GM21360 (cell line): Measurements from ENCODE around the gene PCED1B.

Source experiments
- ATAC-seq: cut with Tn5 transposase; IDR thresholded peaks from one replicate; pipeline ENCODE4 v1.9.1; 2021; ENCODE audit warnings: mild to moderate bottlenecking, moderate library complexity; ENCODE audit not compliant: unreplicated experiment

The PCED1B gene

GRCh38 chr12:47224563-47225133 is 145.2 kb downstream of the PCED1B start:
- no peak for ATAC-seq

- ATAC-seq, result no peak
These were observed 145.9 kb downstream of the PCED1B start for GRCh38 chr12:47225356-47225755.

GRCh38 chr12:47226199-47226598 is 146.8 kb downstream of the PCED1B start:
- no peak for ATAC-seq

- no peak for ATAC-seq
These were observed 149.4 kb downstream of the PCED1B start for GRCh38 chr12:47228802-47229201.

- no peak for ATAC-seq
These were observed 152.0 kb downstream of the PCED1B start for GRCh38 chr12:47231456-47231855.

GRCh38 chr12:47234576-47235141 is 155.2 kb downstream of the PCED1B start:
- ATAC-seq, result no peak

GRCh38 chr12:47235258-47236040 is 156.0 kb downstream of the PCED1B start:
- no peak for ATAC-seq

GRCh38 chr12:47236109-47236714 is 156.8 kb downstream of the PCED1B start:
- no peak for ATAC-seq

GRCh38 chr12:47237751-47238211 is 158.4 kb downstream of the PCED1B start:
- ATAC-seq, result no peak

- no peak for ATAC-seq
These were observed 159.3 kb downstream of the PCED1B start for GRCh38 chr12:47238669-47239114.

- no peak for ATAC-seq
These were observed 163.0 kb downstream of the PCED1B start for GRCh38 chr12:47242426-47242825.

GRCh38 chr12:47244835-47245234 is 165.4 kb downstream of the PCED1B start:
- no peak for ATAC-seq

GRCh38 chr12:47245623-47246022 is 166.2 kb downstream of the PCED1B start:
- ATAC-seq, result no peak

- no peak for ATAC-seq
These were observed 168.0 kb downstream of the PCED1B start for GRCh38 chr12:47247418-47247817.

GRCh38 chr12:47249082-47249481 is 169.7 kb downstream of the PCED1B start:
- ATAC-seq, result no peak

- ATAC-seq, result no peak
These were observed 170.4 kb downstream of the PCED1B start for GRCh38 chr12:47249719-47250357.

- no peak for ATAC-seq
These were observed 172.5 kb downstream of the PCED1B start for GRCh38 chr12:47251919-47252318.

- ATAC-seq, result no peak
These were observed 185.5 kb downstream of the PCED1B start for GRCh38 chr12:47264951-47265350.

- no peak for ATAC-seq
These were observed 186.0 kb downstream of the PCED1B start for GRCh38 chr12:47265391-47265790.

GRCh38 chr12:47267571-47267970 is 188.2 kb downstream of the PCED1B start:
- ATAC-seq, result no peak
